RWPE2 (cell line): Measurements from ENCODE around the gene SAP130.
A peak's percentile ranks its signal among the peaks of the same experiment; 100 is the strongest.

Experiments used
- ATAC-seq: fragments of 200-7000 bp; cut with Tn5 transposase; 3 replicates; pipeline ENCODE4 v1.9.1; 2021; ENCODE audit warnings: low read depth
- DNase-seq: peaks from one replicate; pipeline ENCODE4 v3.0.0-alpha.2; 2020; ENCODE audit warnings: low spot score
- H3K27ac ChIP-seq: fragments of 450-650 bp; 2 replicates; pipeline ENCODE4 v1.5.1; 2017; ENCODE audit warnings: mild to moderate bottlenecking; ENCODE audit not compliant: poor library complexity, severe bottlenecking
- H3K27me3 ChIP-seq: fragments of 250-450 bp; sonication (Bioruptor Pico); 2 replicates; pipeline ENCODE4 v1.5.1; 2021; ENCODE audit warnings: mild to moderate bottlenecking, moderate library complexity; ENCODE audit not compliant: insufficient read depth, poor library complexity, severe bottlenecking
- H3K36me3 ChIP-seq: fragments of 250-450 bp; sonication (Bioruptor Pico); 2 replicates; pipeline ENCODE4 v1.5.1; 2020; ENCODE audit warnings: low read depth, mild to moderate bottlenecking, moderate library complexity
- H3K4me1 ChIP-seq: fragments of 250-450 bp; sonication (Bioruptor Pico); 2 replicates; pipeline ENCODE4 v1.5.1; 2021; ENCODE audit warnings: mild to moderate bottlenecking, moderate library complexity; ENCODE audit not compliant: insufficient read depth, poor library complexity, severe bottlenecking
- H3K4me3 ChIP-seq: fragments of 250-450 bp; sonication (Bioruptor Pico); 2 replicates; pipeline ENCODE4 v1.5.1; 2021; ENCODE audit warnings: mild to moderate bottlenecking, moderate library complexity; ENCODE audit not compliant: severe bottlenecking
- H3K9me3 ChIP-seq: fragments of 250-450 bp; sonication (Bioruptor Pico); 2 replicates; pipeline ENCODE4 v1.5.1; 2021; ENCODE audit warnings: mild to moderate bottlenecking, moderate library complexity; ENCODE audit not compliant: severe bottlenecking
- TF ChIP-seq, protein P1 (sequence below): fragments of 450-650 bp; IDR thresholded peaks from one replicate; pipeline ENCODE4 v1.5.1; 2017; ENCODE audit warnings: mild to moderate bottlenecking, moderate library complexity; ENCODE audit not compliant: poor library complexity, severe bottlenecking

The SAP130 gene

DNA sequence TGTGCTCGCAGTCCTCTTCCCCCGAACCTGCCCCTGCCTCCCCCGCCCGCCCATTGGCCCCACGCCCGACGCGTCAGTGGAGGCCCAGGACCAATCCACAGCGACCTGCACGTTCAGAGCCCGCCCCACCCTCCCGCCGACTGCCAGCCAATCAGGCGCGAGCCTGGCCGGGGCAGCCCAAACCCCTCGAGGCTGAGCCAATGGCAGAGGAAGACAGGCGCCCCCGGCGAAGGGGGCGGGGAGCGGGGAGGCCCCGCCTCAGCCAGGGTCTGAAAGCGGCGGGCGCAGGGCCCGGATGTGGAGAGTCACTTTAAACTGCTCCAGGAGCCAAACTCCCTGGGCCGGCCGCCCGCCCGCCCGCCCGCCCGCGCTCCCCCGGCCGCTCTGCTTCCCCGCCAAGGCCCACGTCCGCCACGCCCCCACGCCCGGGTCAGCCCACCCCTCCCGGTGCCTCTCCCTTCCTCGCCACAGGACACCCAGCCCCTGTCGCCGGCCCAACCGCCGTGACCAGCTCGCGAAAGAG, 520 bp downstream of the SAP130 start:
- peaks cover 4% of the 10 kb centered on the region for H3K4me1 ChIP-seq
- peak overlapping the region; percentile 67 for H3K27ac ChIP-seq
- ATAC-seq (peak; percentile 91), DNase-seq (peak; percentile 97)
- peak overlapping the region; percentile 68 for H3K4me3 ChIP-seq
- peaks cover 12% of the 10 kb centered on the region for H3K36me3 ChIP-seq
- H3K9me3 ChIP-seq: no peaks in the 10 kb centered on the region
- no peaks in the 10 kb centered on the region for H3K27me3 ChIP-seq
- TF ChIP-seq, protein P1, sequence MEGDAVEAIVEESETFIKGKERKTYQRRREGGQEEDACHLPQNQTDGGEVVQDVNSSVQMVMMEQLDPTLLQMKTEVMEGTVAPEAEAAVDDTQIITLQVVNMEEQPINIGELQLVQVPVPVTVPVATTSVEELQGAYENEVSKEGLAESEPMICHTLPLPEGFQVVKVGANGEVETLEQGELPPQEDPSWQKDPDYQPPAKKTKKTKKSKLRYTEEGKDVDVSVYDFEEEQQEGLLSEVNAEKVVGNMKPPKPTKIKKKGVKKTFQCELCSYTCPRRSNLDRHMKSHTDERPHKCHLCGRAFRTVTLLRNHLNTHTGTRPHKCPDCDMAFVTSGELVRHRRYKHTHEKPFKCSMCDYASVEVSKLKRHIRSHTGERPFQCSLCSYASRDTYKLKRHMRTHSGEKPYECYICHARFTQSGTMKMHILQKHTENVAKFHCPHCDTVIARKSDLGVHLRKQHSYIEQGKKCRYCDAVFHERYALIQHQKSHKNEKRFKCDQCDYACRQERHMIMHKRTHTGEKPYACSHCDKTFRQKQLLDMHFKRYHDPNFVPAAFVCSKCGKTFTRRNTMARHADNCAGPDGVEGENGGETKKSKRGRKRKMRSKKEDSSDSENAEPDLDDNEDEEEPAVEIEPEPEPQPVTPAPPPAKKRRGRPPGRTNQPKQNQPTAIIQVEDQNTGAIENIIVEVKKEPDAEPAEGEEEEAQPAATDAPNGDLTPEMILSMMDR: no peak

DNA sequence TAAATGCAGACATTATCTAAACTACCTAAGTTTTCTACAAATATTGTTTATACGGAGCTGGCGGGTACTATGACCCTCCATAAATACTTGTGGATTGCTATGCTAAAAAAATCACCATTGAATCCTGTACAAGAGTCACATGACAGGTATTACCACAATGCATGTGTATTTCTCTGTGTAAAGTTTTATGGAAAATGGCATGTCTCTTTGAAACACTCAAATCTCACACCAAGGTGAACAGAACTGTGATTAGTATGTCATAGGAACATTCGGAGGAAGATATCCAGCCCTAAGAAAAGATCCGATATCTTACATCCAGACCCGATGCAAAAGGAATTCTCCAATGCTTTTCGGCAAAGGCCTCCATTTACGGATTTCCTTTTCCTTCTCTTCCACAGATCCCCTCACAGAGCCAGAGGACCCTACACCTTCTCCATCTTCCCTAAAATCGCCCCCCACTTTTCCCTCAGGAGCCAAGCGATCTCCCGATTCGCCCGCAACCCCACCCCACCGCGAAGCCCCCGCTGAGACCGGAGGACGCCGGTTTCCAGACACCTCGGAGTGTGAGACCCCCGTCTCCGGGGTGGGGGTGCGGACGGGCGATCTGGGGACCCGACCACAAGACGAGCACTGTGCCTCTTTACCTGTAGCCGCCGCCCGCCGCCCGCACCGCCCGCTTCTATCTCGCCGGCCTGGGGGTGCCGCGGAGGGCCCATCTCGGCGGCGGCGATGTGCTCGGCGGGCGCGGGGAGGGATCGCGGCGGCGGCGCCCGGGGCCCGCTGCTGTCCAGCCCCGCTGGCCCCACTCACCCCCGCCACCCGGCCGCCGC, 1.2 kb downstream of the SAP130 start:
- Histone ChIP-seq H3K4me3 (peak overlapping the region; percentile 68), H3K27me3 (no peaks in the 10 kb centered on the region), H3K4me1 (peaks cover 4% of the 10 kb centered on the region), H3K9me3 (no peaks in the 10 kb centered on the region), H3K27ac (peak overlapping the region; percentile 67), H3K36me3 (peaks cover 19% of the 10 kb centered on the region)
- TF ChIP-seq, protein P1: no peak
- DNase-seq (no peak), ATAC-seq (no peak)

DNA sequence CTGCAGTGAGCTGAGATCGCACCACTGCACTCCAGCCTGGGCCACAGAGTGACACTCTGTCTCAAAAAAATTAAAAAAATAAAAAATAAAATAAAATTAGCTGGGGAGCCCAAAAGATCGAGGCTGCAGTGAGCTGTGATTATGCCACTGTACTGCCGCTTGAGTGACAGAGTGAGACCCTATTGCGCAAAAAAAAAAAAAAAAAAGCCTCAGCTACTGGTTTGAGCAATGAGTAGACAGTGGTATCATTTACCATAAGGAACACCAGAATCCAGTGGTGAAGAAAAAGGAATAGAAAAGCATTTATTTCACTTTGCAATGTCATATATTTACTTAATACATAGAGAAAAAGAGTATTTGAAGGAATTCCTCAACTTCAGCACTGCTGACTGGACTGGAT, 3.0 kb downstream of the SAP130 start:
- DNase-seq (no peak), ATAC-seq (no peak)
- TF ChIP-seq, protein P1: no peak
- Histone ChIP-seq H3K4me3 (no peak overlapping the region), H3K9me3 (no peaks in the 10 kb centered on the region), H3K36me3 (peaks cover 27% of the 10 kb centered on the region), H3K27ac (no peak overlapping the region), H3K27me3 (no peaks in the 10 kb centered on the region), H3K4me1 (peaks cover 4% of the 10 kb centered on the region)

DNA sequence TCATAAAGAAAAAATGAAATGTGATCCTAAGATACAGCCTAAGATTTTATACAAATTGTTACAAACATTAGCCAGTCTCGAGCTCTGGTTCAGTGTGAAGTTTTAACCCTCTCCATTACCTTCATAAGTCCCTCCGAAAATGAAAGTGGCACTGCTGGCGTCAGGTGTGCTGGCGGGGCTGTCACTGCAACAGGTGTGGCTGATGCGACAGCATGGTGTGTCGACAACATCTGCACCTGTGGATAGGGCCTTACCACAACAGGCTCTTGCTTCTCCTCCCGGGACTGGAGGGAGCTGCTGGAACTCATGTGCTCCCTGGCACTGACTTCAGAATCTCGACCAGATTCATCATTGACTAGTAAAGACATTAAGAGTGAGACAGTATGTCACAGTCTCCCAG, 10.3 kb downstream of the SAP130 start:
- Histone ChIP-seq H3K36me3 (peaks cover 65% of the 10 kb centered on the region), H3K9me3 (no peaks in the 10 kb centered on the region), H3K4me3 (no peak overlapping the region), H3K4me1 (no peaks in the 10 kb centered on the region), H3K27ac (no peak overlapping the region), H3K27me3 (no peaks in the 10 kb centered on the region)
- ATAC-seq (no peak), DNase-seq (no peak)
- TF ChIP-seq, protein P1: no peak

DNA sequence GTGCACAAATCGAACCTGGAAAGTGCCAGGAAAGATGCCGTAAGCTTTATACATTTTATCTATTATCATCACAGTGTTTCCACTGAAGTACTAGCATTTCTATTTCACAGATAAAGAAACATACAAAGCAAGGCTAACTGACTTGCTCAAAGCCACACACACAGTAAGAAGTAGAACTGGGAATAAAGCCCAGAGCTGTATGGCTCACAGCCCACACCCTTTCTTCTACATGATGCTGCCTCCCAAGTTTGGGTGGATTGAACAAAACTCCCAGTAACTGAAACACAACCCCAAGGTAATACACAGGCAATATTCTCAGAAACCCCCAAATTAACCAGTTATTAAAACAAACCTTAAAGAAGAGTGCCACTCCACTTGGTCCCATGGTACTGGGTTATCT, 11.2 kb downstream of the SAP130 start:
- DNase-seq: no peak
- TF ChIP-seq, protein P1: no peak
- H3K36me3 ChIP-seq: peaks cover 66% of the 10 kb centered on the region
- no peak overlapping the region for H3K27ac ChIP-seq
- H3K4me1 ChIP-seq: no peaks in the 10 kb centered on the region
- H3K4me3 ChIP-seq: no peak overlapping the region
- ATAC-seq: no peak
- no peaks in the 10 kb centered on the region for H3K9me3 ChIP-seq
- H3K27me3 ChIP-seq: no peaks in the 10 kb centered on the region
